PC-9 (cell line): Measurements from ENCODE around the gene STX8. TPM values are rescaled to one million over a fixed set of nuclear protein-coding genes. Genes with fewer than 3 reads are reported as not detected.

ENCODE experiments used
- BruUV-seq: library from RNA; stranded (reverse); fragments of 400-500 nt; replicated peaks from 2 replicates; lab custom pipeline; 2021; lab: Mats Ljungman, UMichigan
- CTCF ChIA-PET: fragments of 300-600 bp; sonication (Branson Sonifier 250); formaldehyde crosslinking; loops from one replicate; lab custom pipeline; 2022; ENCODE audit warnings: antibody characterized with exemption; lab: Charles Lee
- POLR2A ChIA-PET: fragments of 300-600 bp; sonication (Branson Sonifier 250); formaldehyde crosslinking; loops from one replicate; lab custom pipeline; 2022; ENCODE audit warnings: antibody characterized with exemption; ENCODE audit not compliant: unreplicated experiment; lab: Charles Lee
- DNase-seq, 2 experiments: peaks; one replicate each; pipeline versions ENCODE4 v3.0.0 to v3.0.0-alpha.2; 2015 to 2022; ENCODE audit warnings: mixed read lengths in 1 of 2
- H2AFZ ChIP-seq: fragments of 200-600 bp; sonication (generic); 2 replicates; pipeline ENCODE4 v1.8.1; 2017; ENCODE audit warnings: antibody characterized with exemption
- H3F3A ChIP-seq: fragments of 200-600 bp; sonication (generic); 2 replicates; pipeline ENCODE4 v1.8.1; 2017; ENCODE audit warnings: antibody characterized with exemption, mild to moderate bottlenecking, low read depth; ENCODE audit not compliant: insufficient read depth
- H3K27ac ChIP-seq: fragments of 200-600 bp; sonication (generic); 2 replicates; pipeline ENCODE4 v1.6.1; 2016; ENCODE audit warnings: mixed run types
- H3K27me3 ChIP-seq: fragments of 200-600 bp; sonication (generic); 2 replicates; pipeline ENCODE4 v1.6.1; 2016; ENCODE audit warnings: low read depth, mixed run types; ENCODE audit not compliant: insufficient read depth
- H3K36me3 ChIP-seq: fragments of 200-600 bp; sonication (generic); 2 replicates; pipeline ENCODE4 v1.6.1; 2016; ENCODE audit warnings: low read depth, mixed run types
- H3K4me1 ChIP-seq: fragments of 200-600 bp; sonication (generic); replicated peaks from 2 replicates; pipeline ENCODE4 v1.6.1; 2016; ENCODE audit warnings: mixed run types; ENCODE audit not compliant: insufficient read depth
- H3K4me2 ChIP-seq: fragments of 200-600 bp; sonication (generic); 2 replicates; pipeline ENCODE4 v1.6.1; 2017; ENCODE audit warnings: mixed run types
- H3K4me3 ChIP-seq: fragments of 200-600 bp; sonication (generic); 2 replicates; pipeline ENCODE4 v1.6.1; 2016; ENCODE audit warnings: mixed run types
- H3K79me2 ChIP-seq: fragments of 200-600 bp; sonication (generic); 2 replicates; pipeline ENCODE4 v1.6.1; 2017; ENCODE audit warnings: low read depth, mixed run types
- H3K9me2 ChIP-seq: fragments of 200-600 bp; sonication (generic); 2 replicates; pipeline ENCODE4 v1.8.1; 2017; ENCODE audit warnings: mild to moderate bottlenecking; ENCODE audit not compliant: insufficient read depth
- H3K9me3 ChIP-seq: fragments of 200-600 bp; sonication (generic); 2 replicates; pipeline ENCODE4 v1.8.1; 2016; ENCODE audit warnings: low read depth; ENCODE audit not compliant: insufficient read depth
- H4K20me1 ChIP-seq: fragments of 200-600 bp; sonication (generic); 2 replicates; pipeline ENCODE4 v1.8.1; 2017; ENCODE audit not compliant: insufficient read depth
- EZH2 ChIP-seq: fragments of 200-600 bp; sonication (generic); IDR thresholded peaks from 2 replicates; pipeline ENCODE4 v1.8.0; 2017; ENCODE audit warnings: antibody characterized with exemption, low read depth
- intact Hi-C: fragments of 100-400 bp; cut with micrococcal nuclease; formaldehyde crosslinking; loops from one replicate; pipeline ENCODE4 v1.10.0; 2022; ENCODE audit not compliant: unreplicated experiment
- total RNA-seq: library from RNA; stranded (reverse); gene quantifications from 2 replicates; pipeline ENCODE4 v1.2.3, GENCODE V29; 2021
- TF ChIP-seq, protein P1 (sequence below): fragments of 200-600 bp; sonication (generic); conservative IDR thresholded peaks from 2 replicates; pipeline ENCODE4 v1.6.1; 2017; ENCODE audit warnings: mixed run types, antibody characterized with exemption, mild to moderate bottlenecking, moderate library complexity

STX8 gene
- total RNA-seq, 1 experiment from 2014 or later: 60.6 TPM

GRCh38 chr17:9531034-9531433, 44.6 kb downstream of the STX8 start:
- no TSS peak for BruUV-seq
- Histone ChIP-seq H3K36me3 (no peaks in the 10 kb centered on the region), H3K27ac (no peak overlapping the region), H2AFZ (no peak overlapping the region), H3K79me2 (no peaks in the 10 kb centered on the region), H3K4me3 (no peak overlapping the region), H3K27me3 (no peaks in the 10 kb centered on the region), H3K9me2 (no peaks in the 10 kb centered on the region), H3K9me3 (no peaks in the 10 kb centered on the region), H3F3A (no peaks in the 10 kb centered on the region), H3K4me2 (no peak overlapping the region), H4K20me1 (no peaks in the 10 kb centered on the region), H3K4me1 (no peaks in the 10 kb centered on the region)
- no peak for DNase-seq
- TF ChIP-seq, protein P1, sequence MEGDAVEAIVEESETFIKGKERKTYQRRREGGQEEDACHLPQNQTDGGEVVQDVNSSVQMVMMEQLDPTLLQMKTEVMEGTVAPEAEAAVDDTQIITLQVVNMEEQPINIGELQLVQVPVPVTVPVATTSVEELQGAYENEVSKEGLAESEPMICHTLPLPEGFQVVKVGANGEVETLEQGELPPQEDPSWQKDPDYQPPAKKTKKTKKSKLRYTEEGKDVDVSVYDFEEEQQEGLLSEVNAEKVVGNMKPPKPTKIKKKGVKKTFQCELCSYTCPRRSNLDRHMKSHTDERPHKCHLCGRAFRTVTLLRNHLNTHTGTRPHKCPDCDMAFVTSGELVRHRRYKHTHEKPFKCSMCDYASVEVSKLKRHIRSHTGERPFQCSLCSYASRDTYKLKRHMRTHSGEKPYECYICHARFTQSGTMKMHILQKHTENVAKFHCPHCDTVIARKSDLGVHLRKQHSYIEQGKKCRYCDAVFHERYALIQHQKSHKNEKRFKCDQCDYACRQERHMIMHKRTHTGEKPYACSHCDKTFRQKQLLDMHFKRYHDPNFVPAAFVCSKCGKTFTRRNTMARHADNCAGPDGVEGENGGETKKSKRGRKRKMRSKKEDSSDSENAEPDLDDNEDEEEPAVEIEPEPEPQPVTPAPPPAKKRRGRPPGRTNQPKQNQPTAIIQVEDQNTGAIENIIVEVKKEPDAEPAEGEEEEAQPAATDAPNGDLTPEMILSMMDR: no peak
- TF ChIP-seq EZH2: no peak
- ChIA-PET POLR2A (no interaction called here), CTCF (interaction anchor here (0.5 kb wide), 1 partner anchor 394 kb away, joined by 3 read pairs; no protein-coding TSS in a partner anchor)
- intact Hi-C loops: no loop called here

DNA sequence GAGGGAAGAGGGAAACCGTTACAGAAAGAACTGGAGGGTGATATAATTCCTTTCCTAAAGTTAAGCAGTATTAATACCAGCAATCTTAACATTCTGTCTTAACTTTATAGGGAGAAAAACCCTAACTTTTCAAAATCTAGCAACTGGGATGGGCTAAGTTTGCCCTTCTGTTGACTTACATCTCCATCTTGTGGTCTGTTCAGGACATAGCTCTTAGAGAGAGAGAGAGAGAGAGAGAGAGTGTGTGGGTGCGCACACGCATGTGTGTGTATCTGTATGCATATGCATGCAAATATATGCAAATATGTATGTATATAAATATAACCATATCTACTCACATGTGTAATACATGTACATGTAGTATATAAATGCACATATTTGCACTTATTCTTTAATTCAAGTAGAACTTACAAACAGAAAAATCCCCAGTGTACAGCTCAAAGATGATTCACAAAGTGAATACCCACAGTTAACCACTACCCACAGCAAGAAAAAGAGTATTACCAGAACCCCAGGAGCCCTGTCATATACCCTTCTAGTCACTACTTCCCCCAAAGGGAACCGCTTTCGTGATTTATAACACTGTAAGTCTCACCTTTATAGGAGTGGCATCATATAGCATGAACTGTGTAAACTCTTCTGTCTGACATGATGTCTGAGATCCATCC, 46.5 kb downstream of the STX8 start:
- H3K9me3 ChIP-seq: no peaks in the 10 kb centered on the region
- TF ChIP-seq, protein P1: peak; percentile 52
- no peak for TF ChIP-seq EZH2
- no peak overlapping the region for H2AFZ ChIP-seq
- ChIA-PET POLR2A (no interaction called here), CTCF (interaction anchor here (0.5 to 0.6 kb wide), 2 partner anchors 524 to 570 kb away, joined by 3 read pairs; no protein-coding TSS in a partner anchor)
- no peak overlapping the region for H3K4me2 ChIP-seq
- no peaks in the 10 kb centered on the region for H3K36me3 ChIP-seq
- H3F3A ChIP-seq: no peaks in the 10 kb centered on the region
- DNase-seq: no peak
- H3K4me1 ChIP-seq: no peaks in the 10 kb centered on the region
- intact Hi-C loops: loop anchor here (2.0 to 10.0 kb wide), 3 partner anchors 640 to 1464 kb away; partner anchors contain the start of gene RPL26
- H3K27me3 ChIP-seq: no peaks in the 10 kb centered on the region
- no peak overlapping the region for H3K27ac ChIP-seq
- BruUV-seq: no TSS peak
- no peaks in the 10 kb centered on the region for H4K20me1 ChIP-seq
- H3K4me3 ChIP-seq: no peak overlapping the region
- H3K79me2 ChIP-seq: no peaks in the 10 kb centered on the region
- H3K9me2 ChIP-seq: no peaks in the 10 kb centered on the region

GRCh38 chr17:9527788-9528187, 47.8 kb downstream of the STX8 start:
- Histone ChIP-seq H4K20me1 (no peaks in the 10 kb centered on the region), H3K27me3 (no peaks in the 10 kb centered on the region), H3F3A (no peaks in the 10 kb centered on the region), H3K9me2 (no peaks in the 10 kb centered on the region), H3K79me2 (no peaks in the 10 kb centered on the region), H3K4me3 (no peak overlapping the region), H3K4me2 (no peak overlapping the region), H3K27ac (no peak overlapping the region), H2AFZ (no peak overlapping the region), H3K9me3 (no peaks in the 10 kb centered on the region), H3K36me3 (no peaks in the 10 kb centered on the region), H3K4me1 (no peaks in the 10 kb centered on the region)
- intact Hi-C loops: loop anchor here (2.0 to 10.0 kb wide), 3 partner anchors 639 to 1463 kb away; partner anchors contain the start of gene RPL26
- DNase-seq: no peak
- no peak for TF ChIP-seq EZH2
- TF ChIP-seq, protein P1: no peak
- ChIA-PET POLR2A (no interaction called here), CTCF (no interaction called here)
- no TSS peak for BruUV-seq
